Measurements from ENCODE around the gene IMMP2L.

DNA sequence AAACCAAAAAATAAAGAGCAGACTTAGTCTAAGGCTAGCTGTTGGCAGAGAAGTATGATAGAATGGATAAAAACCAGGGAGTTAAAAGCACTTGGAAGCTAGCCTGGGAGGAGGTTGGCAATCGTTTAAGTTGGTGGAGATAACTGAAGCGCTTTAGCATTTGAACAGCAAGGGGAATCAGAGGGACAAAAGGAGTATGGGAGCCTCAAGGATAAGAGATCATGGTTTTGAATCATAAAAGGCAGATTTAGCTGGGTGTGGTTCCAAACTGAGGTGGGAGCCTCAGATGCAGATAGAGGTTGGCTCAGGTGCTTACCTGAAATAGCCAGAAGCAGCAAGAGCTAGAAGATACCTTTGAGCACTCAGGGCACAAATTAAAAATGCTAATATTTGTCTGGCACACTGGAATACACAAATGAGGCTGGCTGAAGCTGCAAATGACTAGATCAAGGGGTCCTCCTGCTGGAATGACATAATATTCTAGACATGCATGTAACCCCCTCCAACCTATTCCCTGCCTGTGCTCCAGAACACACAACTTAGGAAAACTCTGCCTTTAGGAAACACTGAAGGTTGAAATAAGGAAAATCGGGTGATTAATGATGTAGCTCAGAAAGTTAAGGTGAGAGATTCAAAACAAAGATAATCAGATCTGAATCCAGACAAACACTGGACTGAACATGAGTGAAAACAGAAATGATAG, 843.6 kb downstream of the IMMP2L start:
- no peak for TF ChIP-seq POLR2AphosphoS5 (IDR thresholded peaks at IDR 0.05; ENCODE audit: low read depth, low read length)
- TF ChIP-seq TAF1 (IDR thresholded peaks at IDR 0.05; ENCODE audit: borderline replicate concordance, insufficient read depth, low read length): no peak
- TF ChIP-seq SIN3A (IDR thresholded peaks at IDR 0.05; ENCODE audit: borderline replicate concordance, insufficient read depth, low read length): no peak
